GM21825 (cell line): ENCODE measurements around the gene UQCR11.
"Not testable (repeated sequence)": the region's sequence is repeated elsewhere in the genome, so short reads cannot be mapped to it uniquely, and the experiment has no call there.

Experiments used
- ATAC-seq: cut with Tn5 transposase; IDR thresholded peaks from one replicate; pipeline ENCODE4 v1.9.1; 2021; ENCODE audit warnings: mild to moderate bottlenecking, moderate library complexity; ENCODE audit not compliant: unreplicated experiment

The UQCR11 gene

DNA sequence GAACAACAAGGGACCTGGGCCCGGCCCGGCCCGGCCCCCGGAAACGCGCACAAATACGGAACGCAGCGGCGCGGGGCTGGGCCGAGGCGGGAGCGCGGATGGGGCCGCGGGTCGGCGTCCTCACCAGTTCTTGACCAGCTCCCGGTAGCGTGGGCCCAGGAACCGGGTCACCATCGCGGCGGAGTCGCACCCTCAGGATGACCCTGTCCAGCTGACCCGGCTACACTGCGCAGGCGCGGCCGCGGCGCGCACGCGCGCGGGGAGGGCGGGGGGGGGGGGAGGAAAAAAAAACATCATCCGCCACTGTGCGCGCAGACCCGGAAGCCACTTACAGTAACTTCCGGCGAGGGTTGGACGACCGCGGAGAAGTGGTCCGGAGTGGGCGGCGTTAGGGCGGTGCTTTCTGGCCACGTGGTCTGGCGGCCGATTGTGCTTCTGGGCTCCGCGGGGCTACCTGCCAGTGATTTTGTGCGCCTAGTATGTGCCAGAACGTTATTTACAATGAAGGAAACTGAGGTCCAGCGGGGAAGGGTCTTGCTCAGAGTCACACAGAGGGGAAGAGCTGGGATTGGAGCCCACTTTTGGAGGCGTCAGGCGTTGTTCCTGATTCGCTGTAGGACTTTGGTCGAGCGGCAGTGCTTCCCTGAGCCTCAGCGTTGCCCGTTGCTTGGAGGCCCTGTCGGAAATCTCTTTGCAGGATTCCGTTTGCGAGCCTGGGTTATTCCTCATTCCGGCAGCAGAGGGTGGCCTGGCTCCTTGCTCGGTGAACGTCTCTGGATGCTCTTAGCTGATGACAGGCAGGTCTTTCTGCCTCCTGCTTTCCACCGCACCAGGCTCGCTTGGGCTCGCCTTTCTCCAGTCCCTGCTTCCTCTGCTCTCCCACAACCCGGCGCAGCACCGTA is at the start of gene UQCR11:
UQCR11 (minus strand) TSS at position 227 of the 902 bp plus-strand sequence; CDS start at position 174, 53 bp downstream.
- ATAC-seq = peak; percentile 75

DNA sequence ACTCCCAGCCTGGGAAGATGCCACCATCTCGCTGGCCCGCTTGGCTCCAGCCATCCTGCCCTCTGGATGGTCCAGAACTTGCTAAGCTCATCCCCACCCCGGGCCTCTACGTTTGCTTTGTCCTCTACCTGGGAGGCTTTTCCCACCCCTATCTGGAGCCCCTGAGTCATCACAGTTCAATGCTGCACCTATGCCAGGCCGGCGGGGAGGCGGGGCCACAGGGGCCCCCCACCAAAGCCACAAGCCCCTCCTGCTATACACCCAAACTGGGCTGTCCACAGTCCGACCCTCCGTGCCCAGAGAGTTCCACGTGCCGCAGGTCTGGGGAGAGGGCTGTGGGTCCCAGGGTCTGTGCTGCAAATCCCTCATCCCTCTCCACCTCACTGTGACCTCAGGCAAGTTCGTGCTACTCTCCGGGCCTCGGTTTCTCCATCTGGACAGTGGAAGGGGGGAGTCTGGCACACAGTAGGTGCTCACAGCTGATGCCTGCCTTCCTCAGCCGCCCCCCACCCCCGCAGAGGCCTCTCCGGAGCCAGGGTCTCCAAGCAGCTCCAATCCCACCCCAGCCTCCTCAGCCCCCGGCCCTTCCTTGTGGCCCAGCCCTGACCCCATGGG is 49.0 kb upstream of the UQCR11 start:
- ATAC-seq = no peak

DNA sequence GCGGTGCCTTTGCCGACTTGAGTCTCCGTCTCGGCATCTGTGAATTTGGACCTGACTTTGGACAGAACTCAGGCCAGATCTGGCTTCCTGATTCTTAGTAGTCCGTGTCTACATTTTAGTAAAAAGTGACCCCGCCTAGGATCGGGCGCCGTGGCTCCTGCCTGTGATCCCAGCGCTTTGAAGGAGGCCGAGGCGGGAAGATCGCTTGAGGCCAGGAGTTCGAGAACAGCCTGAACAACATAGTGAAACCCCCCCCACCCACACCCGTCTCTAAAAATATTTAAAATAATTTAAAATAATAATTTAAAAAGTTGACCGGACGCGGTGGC is 48.0 kb upstream of the UQCR11 start:
- ATAC-seq = no peak

DNA sequence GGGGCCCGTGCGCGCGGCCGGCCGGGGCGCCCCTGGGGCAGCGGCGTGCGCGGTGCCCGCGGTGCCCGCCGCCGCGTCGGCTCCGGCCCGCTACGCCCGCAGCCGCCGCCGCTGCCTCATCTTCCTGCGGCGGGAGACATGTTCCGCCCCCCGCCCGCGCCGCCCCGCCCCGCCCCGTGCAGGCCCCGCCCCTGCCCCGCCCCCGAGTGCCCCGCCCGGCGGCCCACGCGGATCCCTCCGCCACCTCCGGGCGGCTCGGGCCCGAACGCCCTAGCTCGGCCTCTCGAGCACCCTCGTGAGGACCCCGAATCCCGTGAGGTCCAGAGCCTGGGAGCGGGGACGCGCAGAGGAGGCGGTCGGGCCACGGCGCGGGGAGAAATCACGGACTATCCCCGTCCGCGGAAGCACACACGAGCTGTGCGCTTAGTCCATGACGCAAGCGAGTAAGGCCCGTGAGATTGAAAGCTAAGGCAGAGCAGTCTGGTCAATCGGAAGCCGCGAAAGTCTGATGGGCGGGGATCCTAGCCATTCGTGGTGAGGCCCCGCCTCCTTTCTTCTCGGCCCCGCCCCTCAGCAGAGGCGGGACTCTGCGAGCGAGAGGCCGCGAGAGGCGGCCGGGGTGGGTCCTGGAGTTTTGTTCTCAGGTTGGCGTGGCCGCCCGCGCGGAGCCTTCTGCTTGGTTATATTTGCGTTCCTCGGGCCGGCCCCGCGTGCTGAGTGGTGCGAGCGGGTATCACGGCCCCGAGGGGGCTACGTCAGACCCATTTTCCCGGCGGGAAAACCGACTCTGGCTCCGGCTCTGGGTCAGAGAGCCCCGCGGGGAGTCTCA is 47.4 kb upstream of the UQCR11 start, which contains the start of gene TCF3:
TCF3 (minus strand) TSS at position 145 of the 829 bp plus-strand sequence. CDS start 2,367 bp downstream, outside the sequence.
- peak; percentile 60 for ATAC-seq

DNA sequence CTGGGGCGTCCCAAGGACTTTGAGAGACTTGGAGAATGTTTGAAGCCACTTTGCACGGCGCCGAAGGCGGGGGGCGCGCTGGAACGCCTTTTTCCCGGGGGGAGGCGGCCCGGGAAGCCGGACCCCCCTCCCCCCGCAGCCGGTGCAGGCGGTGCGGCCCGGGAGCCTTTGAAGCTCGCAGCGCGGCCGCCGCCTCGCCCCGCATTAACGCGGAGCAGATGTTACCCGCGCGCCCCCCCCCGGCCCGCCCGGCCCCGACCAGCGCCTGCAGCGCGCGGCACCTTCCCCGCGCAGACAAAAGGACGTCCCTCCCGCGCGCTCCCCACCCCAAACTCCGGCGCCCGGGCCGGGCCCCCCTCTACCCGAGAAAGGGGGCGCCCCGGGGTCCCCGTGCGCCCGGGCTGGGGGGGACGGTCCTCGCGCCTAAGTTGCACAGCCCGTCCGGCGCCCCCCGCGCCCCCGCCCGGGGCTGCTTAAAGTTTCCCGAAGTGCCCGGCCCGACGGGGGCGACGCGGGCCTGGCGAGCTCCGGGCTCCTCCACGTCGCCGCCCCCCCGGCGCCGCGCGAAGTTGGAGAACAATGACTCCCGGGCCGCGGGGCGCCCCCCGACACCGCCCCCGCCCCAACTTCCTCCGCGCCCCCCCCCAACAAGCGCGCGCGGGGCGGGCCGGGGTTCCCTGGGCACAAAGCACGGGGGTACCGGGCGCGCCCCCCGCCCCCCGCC is 46.5 kb upstream of the UQCR11 start:
- no peak for ATAC-seq

DNA sequence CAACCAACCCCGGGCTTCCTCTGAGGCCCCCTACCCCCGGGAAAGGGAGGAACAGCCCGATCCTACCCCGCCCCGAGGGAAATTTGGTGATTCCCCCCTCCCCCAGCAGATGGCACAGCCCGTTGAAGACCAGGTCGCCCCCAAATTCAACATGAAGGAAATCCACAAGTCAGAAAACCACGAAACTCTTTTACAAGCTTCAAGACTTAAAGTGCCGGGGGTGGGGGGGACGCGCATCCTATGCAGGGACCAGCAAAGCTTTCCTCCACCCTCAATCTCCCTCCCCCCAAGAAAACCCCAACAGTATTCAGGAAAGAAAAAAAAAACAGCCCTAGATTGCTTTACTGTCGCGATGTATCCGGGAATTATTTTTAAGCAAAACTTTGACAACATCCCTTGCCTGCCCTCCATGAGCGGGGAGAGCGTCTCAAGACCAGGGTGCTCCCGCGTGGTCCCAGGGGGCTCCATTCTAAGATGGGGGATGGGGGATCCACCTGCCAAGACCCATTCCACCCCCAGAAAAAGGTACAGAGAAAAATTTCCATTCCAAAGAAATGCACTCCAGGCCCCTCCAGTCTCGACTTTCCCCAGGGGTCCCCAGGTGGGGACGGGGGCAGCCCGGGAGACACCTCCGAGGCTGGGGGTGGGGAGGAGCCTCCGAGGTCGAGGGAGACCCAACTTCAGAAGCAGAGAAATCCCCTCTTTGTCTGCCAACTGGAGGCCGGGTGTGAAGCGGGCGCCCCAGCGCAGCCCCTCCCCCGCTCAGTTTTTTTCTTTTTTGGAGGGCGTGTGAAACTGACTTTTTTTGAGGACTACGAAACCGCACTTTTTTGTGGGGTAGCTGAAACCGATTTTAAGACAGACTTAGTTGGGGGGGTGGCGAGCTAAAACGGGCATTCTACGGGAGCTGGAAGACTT is 45.6 kb upstream of the UQCR11 start:
- ATAC-seq = no peak

DNA sequence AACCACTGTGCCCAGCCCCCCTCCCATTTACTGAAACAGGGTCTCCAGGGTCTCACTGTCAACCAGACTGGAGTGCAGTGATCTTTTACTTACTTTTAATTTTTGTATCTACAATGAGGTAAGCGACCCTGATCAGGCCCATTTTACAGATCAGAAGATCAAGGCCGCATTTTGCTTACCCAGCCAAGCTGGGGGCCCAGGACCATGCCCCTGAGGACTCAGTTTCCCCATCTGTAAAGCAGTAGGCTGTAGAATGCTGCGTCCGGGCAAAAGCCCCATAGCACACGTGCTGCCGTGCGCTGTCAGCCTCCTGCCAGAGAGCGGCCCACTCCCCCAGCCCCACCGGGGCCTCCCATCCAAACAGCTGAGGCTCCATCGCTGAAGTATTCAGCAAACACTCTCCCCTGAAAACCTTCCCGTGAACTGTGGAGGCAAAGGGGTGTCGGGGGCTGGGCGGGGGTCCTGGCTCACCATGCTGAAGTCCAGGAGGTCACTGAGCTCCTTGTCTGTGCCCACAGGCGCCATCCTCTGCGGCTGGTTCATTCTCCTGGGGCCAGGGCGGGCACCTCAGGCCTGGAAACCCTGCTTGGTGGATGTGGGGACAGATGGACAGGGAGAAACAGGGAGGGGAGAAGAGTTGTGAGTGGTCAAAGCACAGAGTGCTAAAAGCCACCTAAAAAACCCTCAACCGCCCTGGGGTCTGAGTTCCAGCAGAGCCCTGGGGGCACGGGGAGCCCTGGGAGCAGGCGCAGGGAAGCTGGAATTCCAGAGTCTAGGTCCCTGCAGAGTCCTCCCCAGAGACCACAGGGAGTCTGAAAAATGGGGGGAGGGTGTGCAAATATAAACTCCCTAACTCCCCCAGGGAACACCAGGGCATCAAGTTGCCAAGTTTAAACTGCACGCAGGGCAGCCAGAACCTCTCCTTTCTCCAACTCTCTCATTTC is 44.7 kb upstream of the UQCR11 start:
- no peak for ATAC-seq

DNA sequence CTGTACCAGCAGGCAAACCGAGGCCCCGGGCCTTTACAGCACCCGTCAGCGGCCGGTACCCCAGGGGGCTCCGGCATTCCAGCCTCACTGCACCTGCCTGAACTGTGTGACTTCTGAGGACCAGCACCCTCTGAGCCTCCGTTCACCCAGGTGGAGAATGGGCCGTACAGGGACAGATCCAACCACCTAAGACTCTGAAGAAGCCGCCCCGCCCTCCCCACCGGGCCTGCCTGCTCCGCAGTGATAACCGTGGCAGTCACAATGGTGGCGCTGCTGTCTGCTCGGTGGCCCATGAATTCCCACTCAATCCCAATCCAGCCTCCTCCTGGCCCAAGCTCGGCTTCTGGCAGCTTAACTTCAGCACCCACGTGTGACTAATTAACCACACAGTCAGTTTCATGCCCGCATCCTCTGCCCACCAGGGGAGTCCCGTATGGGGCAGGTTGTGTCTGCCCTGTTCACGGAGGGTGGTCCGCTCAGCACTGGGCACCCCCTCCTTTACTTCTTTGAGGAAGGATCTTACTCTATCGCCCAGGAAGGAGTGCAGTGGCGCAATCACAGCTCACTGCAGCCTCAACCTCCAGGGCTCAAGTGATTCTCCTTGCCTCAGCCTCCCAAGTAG is 43.8 kb upstream of the UQCR11 start:
- ATAC-seq = peak; percentile 1

DNA sequence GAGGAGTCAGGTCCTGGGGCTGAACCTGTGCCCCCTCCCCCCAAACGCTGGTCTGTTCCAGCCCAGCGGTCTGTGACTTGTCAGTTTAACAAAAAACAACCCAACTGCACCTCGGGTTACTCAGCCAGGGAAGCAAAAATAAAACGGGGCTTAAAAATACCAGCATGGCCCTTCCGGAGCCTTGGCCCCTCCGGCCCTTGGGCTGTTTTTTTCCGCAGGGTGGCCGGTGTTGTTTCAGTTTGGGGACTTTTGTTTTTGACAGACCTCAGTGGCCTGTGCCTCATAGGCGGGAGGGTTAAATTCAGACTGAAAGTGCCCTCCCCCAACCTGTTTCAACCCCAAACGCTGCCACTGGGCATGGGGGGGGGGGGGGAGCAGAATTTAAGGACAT is 43.2 kb upstream of the UQCR11 start:
- peak; percentile 24 for ATAC-seq

DNA sequence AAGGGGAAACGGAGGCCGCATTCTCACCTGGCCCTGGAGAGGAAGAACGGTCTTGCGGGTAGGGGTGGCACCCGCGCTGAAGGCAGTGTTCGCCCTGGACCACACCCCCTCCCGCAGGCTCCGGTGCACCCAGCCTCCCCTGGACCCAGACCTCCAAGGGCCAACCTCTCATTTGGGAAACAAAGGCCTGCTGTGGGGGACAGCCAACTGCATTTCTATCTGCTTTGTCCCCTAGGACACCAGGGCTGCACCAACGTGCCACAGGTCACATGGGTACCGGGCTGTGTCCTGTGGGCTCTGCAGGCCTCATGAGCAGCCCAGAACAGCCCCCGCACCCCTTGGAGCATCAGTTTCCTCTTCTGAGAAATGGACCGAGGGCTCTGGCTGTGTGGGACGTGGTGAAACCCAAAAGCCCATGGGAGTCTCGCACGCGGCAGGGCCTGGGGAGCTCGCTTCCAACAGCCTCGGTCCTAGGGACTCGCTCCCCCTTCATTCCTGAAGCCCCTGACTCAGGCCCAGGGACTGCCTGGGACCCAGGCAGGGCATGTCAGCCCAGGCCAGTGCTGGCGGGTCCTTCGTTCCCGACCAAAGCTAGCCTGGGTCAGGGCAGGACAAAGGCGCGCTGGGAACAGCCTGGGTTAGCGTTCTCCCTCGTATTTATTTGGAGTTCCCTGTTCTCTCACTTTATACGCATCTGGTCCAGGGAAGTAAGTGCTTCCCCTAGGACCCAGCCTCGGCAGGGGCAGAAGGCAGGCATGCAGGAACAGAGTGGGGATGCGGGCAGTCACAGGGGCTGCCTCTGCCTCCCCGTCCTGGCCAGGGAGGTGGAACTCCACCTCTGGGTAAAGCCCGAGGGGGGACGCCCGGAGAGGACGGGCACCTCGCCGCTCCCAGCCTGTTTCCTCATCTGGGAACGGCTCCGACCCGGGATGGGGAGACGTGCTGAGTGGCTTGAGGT is 42.5 kb upstream of the UQCR11 start:
- ATAC-seq = peak; percentile 1

DNA sequence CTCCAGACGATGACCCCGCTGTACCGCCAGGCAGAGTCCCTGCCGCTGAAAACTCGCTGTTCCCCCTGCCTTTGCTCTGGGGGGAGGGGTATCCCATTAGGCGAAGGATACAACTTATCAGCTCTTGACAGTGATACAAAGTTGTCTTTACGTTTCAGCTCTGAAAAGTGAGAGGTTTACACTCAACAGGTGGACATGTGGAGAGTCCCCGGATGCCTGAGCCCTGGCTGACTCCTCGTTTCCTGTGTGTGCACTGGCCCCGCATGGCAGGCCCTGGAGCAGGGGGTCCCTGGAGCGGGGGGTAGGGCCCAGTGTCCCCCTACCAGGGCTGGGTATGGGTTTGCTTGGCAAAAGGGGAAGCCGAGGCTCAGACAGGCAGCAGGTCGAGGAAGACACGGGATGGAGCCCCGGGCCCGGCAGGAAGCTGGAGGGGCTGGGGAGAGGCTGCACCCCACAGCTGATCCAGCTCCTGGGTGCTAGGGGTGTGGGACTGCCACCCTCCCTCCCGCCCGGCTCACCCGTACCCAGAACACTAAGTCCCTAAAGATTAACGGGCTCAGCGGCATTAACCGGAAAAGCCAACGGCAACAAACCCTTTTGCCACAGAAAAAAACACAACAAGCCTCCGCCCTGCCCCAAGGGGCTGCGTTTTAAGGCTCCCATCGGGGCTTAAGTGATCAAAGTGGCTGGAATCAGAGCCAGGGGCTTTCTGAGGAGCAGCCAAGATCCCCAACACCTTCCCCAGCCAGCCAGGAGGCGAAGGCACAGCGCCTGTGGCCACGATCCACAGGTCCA is 41.6 kb upstream of the UQCR11 start:
- ATAC-seq = no peak

DNA sequence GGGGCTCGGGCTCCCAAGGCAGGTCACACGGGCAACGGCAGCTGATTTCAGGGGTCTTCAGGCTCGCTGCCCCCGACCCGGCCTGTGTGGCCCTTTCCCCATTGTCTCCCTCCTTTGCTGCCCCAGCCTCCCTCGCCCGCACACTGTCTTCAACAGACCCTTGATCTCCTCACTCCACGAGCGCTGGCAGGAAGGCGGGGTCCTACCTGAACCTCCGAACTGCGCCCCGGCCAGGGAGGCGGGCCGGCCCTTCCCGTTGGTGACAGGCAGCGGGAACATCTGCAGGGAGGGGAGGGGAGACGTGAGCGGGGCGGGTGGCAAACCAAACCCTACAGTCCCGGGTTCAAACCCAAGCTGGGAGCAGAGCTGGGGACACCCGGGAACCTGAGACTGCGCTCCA is 40.9 kb upstream of the UQCR11 start:
- no peak for ATAC-seq

DNA sequence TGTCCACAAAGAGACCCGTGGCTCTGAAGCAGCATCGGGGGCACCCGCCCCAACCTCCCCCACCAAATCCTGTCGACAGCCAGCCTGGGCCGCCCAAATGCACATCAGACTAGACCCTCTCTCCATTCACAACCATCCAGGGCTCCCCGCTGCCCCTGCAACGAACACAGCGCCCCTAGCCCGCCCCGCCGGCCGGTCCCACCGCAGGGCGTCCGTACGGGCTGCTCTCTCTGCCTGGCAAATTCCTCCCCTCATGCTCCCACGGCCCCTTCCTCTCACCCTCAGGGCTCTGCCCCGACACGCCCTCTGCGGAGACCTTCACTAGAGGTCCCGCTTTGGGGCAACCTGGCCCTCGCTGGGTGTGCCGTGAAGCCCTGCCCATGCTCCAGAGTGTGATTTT is 40.0 kb upstream of the UQCR11 start:
- ATAC-seq = no peak

DNA sequence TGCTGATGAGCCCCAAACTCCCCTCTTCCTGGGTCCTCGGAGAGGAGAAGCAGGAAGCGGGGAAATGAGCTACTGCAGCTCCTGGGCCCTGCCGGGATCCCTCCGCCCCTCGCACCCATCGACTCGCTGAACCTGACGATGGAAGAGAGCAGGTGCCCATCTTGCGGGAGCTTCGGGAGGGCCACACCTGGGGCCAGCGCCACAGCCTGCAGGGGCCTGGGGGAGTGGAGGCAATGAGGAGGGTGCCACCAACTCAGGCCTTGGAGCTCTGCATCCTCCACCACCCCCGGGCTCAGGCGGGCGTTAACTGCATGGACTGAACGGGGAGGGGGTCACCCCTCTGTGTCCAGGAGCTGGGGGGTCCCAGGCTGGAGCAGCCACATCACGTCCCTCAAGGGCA is 38.8 kb upstream of the UQCR11 start:
- ATAC-seq = no peak

DNA sequence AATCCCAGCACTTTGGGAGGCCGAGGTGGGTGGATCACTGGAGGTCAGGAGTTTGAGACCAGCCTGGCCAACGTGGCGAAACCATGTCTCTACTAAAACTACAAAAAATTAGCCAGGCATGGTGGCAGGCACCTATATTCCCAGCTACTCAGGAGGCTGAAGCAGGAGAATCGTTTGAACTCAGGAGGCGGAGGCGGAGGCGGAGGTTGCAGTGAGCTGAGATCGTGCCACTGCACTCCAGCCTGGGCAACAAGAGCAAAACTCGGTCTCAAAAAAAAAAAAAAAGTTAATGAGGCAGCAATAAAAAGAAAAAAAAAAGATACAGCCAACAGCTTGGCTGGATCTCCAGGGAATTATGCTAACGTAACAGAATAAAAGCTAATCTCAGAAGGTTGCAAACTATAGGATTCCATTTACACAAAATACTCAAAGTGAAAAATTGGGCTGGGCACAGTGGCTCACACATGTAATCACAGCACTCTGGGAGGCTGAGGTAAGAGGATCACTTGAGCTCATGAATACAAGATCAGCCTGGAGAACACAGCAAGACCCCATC is 35.7 kb upstream of the UQCR11 start:
- ATAC-seq = not testable (repeated sequence)
